ENCODE results near the gene SMG7. TPM values are rescaled to one million over a fixed set of nuclear protein-coding genes. Genes with fewer than 3 reads are reported as not detected.

SMG7 gene
- total and polyA plus RNA-seq, 2 donors: 23.6 to 47.5 TPM

DNA sequence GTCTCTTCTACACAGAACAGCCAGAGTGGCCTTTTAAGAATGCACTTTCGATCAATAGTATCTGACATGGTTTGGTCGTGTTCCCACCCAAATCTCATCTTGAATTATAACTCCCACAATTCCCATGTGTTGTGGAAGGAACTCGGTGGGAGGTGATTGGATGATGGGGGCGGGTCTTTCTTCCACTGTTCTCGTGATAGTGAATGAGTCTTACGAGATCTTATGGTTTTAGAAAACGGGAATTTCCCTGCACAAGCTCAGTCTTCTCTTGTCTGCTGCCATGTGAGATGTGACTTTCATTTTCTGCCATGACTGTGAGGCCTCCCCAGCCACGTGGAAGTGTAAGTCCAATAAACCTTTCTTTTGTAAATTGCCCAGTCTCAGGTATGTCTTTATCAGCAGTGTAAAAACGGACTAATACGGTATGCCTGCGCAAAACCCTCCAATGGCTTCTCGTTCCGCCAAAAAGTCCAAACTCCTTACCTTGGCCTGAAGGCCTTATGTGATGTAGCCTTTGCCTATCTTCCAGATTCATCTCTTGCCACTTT lies 23.0 kb upstream of the SMG7 start:
- Histone ChIP-seq H3K36me3 (ENCODE audit: insufficient read depth) (no peaks in the 10 kb centered on the region), H3K4me3 (ENCODE audit: low read depth, low read length) (no peak overlapping the region), H3K4me1 (ENCODE audit: insufficient read depth) (no peaks in the 10 kb centered on the region), H3K27ac (ENCODE audit: low read depth) (no peak overlapping the region)
- DNase-seq (ENCODE audit: extremely low spot score): no peak
- 88% methylated on average over 13 of the region's 13 CpGs for WGBS

DNA sequence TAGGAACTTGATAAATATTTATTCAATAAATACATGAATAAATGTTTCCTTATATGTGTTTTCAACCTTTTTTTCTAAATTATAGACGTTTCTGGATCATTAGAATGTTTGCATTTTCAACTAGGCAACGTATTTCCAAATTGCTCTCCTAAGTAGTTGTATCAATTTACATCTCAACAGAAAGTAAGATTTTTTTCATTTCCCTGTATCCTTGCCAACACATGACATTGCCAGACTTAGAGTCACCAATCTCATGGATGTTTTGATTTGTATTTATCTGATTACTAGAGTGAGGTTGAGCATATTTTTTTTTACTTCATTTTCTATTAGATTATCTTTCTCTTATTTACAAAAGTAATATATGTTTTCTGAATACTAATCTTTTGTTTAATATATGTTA lies 22.2 kb upstream of the SMG7 start:
- no peak overlapping the region for H3K4me3 ChIP-seq (ENCODE audit: low read depth, low read length)
- no peak overlapping the region for H3K27ac ChIP-seq (ENCODE audit: low read depth)
- H3K4me1 ChIP-seq (ENCODE audit: insufficient read depth): no peaks in the 10 kb centered on the region
- WGBS: 23% methylated on average over 2 of the region's 2 CpGs
- no peak for DNase-seq (ENCODE audit: extremely low spot score)
- no peaks in the 10 kb centered on the region for H3K36me3 ChIP-seq (ENCODE audit: insufficient read depth)

DNA sequence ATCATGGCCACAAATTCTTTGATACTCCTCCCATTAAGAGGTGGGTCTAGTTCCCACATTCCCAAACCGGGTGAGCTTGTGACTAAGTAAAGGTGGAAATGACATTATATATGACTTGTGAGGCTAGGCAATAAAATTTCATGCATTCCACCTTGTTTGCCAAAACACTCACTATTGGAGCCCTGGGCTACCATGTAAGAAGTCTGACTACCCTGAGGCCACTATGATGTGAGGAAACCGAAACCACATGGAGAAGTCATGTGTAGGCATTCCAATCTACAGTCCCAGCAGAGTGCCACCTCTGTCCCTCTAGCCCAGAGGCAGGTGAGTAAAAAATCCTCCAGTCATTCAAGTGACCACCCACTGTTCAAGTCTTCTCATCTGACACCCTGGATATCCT lies 17.9 kb upstream of the SMG7 start:
- 73% methylated on average over 2 of the region's 2 CpGs for WGBS

DNA sequence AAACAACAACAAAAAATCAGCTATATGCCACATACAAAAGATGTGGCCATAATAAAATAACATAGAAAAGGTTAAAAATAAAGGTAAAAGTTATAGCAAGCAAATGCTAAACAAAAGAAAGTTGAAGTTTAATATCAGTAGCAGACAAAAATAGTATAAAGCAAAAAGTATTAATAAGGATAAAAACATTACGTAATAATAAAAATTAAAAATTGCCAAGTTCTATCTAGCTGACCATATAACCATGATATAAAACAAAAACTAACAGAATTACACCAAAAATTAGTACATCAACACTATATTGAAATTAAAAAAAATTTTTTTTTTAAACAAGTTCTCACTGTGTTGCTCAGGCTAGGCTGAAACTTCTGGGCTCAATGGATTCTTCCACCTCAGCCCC lies 15.5 kb upstream of the SMG7 start:
- DNase-seq (ENCODE audit: extremely low spot score): no peak
- Histone ChIP-seq H3K4me3 (ENCODE audit: low read depth, low read length) (no peak overlapping the region), H3K36me3 (ENCODE audit: insufficient read depth) (no peaks in the 10 kb centered on the region), H3K27ac (ENCODE audit: low read depth) (no peak overlapping the region), H3K4me1 (ENCODE audit: insufficient read depth) (no peaks in the 10 kb centered on the region)
- WGBS: 97% methylated on average over 1 of the region's 1 CpG

More for the DNA sequence above, 17.9 kb upstream of the SMG7 start:
- no peak overlapping the region for H3K4me3 ChIP-seq (ENCODE audit: low read depth, low read length)
- no peak for DNase-seq (ENCODE audit: extremely low spot score)
- H3K4me1 ChIP-seq (ENCODE audit: insufficient read depth): no peaks in the 10 kb centered on the region
- no peak overlapping the region for H3K27ac ChIP-seq (ENCODE audit: low read depth)
- no peaks in the 10 kb centered on the region for H3K36me3 ChIP-seq (ENCODE audit: insufficient read depth)

DNA sequence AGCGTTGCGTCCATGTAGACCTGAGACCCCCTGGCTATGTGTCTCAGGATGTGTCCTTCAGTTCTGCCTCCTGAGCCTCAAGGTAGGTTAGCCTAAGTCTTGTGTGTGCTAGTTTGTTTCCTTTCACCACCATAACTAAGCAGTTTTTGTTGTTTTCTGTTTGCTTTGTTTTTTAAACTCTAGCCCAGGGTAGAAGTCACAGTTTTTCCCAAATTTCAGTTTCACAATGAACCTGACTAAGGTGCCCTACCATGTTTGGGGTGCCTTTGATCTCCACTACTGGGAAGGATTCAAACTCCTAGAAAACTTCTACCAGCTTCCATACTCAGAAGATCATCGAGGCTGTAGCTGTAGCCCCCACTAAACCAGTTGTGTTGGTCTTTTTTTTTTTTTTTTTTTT lies 14.8 kb upstream of the SMG7 start:
- Histone ChIP-seq H3K36me3 (ENCODE audit: insufficient read depth) (no peaks in the 10 kb centered on the region), H3K4me1 (ENCODE audit: insufficient read depth) (no peaks in the 10 kb centered on the region), H3K4me3 (ENCODE audit: low read depth, low read length) (no peak overlapping the region), H3K27ac (ENCODE audit: low read depth) (no peak overlapping the region)
- DNase-seq (ENCODE audit: extremely low spot score): no peak
- 88% methylated on average over 3 of the region's 3 CpGs for WGBS

DNA sequence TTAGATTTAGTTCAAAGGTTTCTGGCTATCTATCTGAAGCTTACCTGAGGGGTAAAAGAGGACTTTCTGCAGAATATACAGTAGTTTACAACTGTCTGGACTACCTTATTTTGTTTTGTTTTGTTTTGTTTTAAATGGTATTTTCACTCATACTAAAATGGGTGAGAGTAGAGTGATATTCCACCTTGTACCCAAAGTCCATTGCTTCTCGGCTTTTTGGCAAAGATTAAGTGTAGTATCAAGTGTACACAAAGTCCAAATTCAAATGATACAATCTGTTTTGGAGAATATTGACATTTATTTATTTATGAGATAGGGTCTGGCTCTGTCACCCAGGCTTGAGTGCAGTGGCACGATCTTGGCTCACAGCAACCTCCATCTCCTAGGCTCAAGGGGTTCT lies 11.7 kb upstream of the SMG7 start:
- Histone ChIP-seq H3K36me3 (ENCODE audit: insufficient read depth) (no peaks in the 10 kb centered on the region), H3K4me3 (ENCODE audit: low read depth, low read length) (no peak overlapping the region), H3K4me1 (ENCODE audit: insufficient read depth) (no peaks in the 10 kb centered on the region), H3K27ac (ENCODE audit: low read depth) (no peak overlapping the region)
- DNase-seq (ENCODE audit: extremely low spot score): no peak
- WGBS: 85% methylated on average over 2 of the region's 2 CpGs

DNA sequence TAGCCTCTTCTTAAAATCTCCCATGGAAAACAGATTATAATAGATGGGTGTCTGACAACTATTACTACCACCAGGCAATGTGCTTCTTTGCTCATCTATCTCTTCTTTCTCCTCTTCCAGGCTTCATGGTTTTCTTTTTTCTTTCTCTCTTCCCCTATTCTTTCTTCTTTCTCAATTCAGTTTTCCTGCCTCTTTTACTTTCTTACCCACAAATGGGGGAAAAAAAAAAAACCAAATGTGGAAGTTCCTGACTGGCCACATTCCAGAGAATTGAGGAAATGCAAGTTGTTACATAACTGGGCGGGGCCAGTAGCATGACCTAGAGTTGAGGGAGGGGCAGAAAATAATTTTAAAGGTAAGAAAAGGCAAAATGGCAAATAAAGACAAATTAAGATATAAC lies 10.9 kb upstream of the SMG7 start:
- 71% methylated on average over 1 of the region's 1 CpG for WGBS
- DNase-seq (ENCODE audit: extremely low spot score): peak; percentile 8
- H3K4me1 ChIP-seq (ENCODE audit: insufficient read depth): no peaks in the 10 kb centered on the region
- no peak overlapping the region for H3K27ac ChIP-seq (ENCODE audit: low read depth)
- H3K4me3 ChIP-seq (ENCODE audit: low read depth, low read length): no peak overlapping the region
- no peaks in the 10 kb centered on the region for H3K36me3 ChIP-seq (ENCODE audit: insufficient read depth)

DNA sequence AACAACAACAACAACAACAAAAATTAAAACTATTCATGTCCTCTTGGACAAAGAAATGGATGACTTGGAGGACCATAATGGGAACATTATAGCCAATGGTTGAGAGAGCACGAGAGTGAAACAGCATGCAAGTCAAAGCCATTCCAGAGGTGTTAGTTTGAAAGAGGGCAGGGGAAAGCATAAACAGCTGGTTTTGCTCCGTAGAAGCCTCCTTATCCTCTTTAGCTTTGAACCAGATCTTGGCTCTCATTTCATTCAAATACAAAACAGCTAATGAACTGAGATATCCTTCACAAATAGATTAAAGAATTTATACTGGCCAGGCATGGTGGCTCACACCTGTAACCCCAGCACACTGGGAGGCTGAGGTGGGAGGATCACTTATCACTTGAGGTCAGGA lies 8.7 kb upstream of the SMG7 start:
- DNase-seq (ENCODE audit: extremely low spot score): no peak
- no peaks in the 10 kb centered on the region for H3K4me1 ChIP-seq (ENCODE audit: insufficient read depth)
- no peak overlapping the region for H3K27ac ChIP-seq (ENCODE audit: low read depth)
- no peak overlapping the region for H3K4me3 ChIP-seq (ENCODE audit: low read depth, low read length)
- WGBS: 49% methylated on average over 2 of the region's 2 CpGs
- no peaks in the 10 kb centered on the region for H3K36me3 ChIP-seq (ENCODE audit: insufficient read depth)

DNA sequence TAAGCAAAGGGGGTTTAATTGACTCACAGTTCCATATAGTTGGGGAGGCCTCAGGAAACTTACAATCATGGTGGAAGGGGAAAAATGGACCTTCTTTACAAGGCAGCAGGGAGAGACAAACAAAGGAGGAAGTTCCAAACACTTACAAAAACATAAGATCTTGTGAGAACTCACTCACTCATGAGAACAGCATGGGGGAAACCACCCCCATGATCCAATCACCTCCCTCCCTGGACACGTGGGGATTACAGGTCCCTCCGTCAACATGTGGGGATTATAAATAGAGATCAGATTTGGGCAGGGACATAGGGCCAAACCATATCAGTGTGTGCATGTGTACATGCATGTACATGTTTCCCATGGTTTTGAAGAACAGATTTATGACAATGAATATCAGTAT lies 5.5 kb upstream of the SMG7 start:
- Histone ChIP-seq H3K4me1 (ENCODE audit: insufficient read depth) (no peaks in the 10 kb centered on the region), H3K27ac (ENCODE audit: low read depth) (no peak overlapping the region), H3K36me3 (ENCODE audit: insufficient read depth) (no peaks in the 10 kb centered on the region), H3K4me3 (ENCODE audit: low read depth, low read length) (no peak overlapping the region)
- WGBS: 46% methylated on average over 2 of the region's 2 CpGs
- DNase-seq (ENCODE audit: extremely low spot score): no peak

DNA sequence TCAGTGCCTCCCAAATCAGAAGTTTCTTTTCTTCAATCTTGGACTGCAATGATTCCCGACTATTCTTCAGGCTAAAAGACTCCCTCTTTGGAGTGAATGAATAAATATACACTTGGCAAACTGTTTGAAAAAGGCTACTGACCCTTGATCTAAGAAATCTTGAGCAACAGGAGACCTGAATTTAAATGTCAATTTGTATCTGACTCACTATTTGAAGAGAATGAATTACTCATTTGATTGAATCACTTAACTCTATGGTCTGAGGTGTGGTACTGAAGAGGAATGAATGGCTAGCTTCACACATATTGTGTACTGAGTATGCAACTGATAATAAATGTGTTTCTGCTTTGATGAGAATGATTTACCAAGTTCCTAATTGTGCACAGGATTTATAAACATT lies 4.6 kb upstream of the SMG7 start:
- no peak for DNase-seq (ENCODE audit: extremely low spot score)
- no peak overlapping the region for H3K27ac ChIP-seq (ENCODE audit: low read depth)
- no peaks in the 10 kb centered on the region for H3K36me3 ChIP-seq (ENCODE audit: insufficient read depth)
- 57% methylated on average over 1 of the region's 1 CpG for WGBS
- no peaks in the 10 kb centered on the region for H3K4me1 ChIP-seq (ENCODE audit: insufficient read depth)
- no peak overlapping the region for H3K4me3 ChIP-seq (ENCODE audit: low read depth, low read length)

DNA sequence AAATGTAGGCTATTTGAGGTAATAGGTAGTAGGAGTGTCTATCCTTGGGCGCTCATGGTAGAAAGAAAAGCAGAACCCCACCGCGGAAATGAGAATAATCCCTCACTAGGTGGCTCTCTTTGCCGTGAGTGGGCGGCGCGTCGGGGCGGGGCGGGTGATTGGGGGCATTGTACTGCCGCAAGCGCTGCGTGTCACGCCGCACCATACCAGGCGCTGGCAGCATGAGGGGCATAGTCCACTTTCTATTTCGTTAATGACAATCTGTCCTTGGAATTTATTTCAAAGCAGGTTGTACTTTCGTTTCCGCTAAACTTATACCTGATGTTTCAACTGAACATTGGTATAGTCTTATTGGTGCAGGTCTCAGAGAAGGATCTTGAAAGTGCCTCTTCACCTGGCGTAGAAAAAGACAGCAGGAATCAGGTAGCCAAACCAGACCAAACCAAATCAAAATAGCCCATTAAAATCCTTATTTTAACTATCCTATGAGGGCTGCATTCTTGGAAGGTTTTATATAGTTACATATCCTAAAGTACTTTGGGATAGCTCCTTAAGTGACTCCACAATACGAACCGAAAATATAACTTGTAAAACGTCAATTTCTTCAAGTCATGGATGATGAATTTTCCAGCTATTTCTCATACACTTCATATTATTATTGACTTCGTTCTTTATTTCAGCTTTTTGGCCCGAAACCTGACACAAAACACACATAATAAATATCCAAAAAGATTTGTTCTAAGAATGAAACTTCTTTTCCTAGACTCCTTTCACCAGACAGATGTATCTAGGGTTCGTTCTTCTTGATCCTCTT lies 1.9 kb upstream of the SMG7 start:
- peaks cover 1% of the 10 kb centered on the region for H3K4me1 ChIP-seq (ENCODE audit: insufficient read depth)
- WGBS: under 1% methylated on average over 26 of the region's 26 CpGs
- DNase-seq (ENCODE audit: extremely low spot score): peak; percentile 47
- peak overlapping the region; percentile 79 for H3K4me3 ChIP-seq (ENCODE audit: low read depth, low read length)
- H3K27ac ChIP-seq (ENCODE audit: low read depth): peak overlapping the region; percentile 97
- H3K36me3 ChIP-seq (ENCODE audit: insufficient read depth): no peaks in the 10 kb centered on the region

DNA sequence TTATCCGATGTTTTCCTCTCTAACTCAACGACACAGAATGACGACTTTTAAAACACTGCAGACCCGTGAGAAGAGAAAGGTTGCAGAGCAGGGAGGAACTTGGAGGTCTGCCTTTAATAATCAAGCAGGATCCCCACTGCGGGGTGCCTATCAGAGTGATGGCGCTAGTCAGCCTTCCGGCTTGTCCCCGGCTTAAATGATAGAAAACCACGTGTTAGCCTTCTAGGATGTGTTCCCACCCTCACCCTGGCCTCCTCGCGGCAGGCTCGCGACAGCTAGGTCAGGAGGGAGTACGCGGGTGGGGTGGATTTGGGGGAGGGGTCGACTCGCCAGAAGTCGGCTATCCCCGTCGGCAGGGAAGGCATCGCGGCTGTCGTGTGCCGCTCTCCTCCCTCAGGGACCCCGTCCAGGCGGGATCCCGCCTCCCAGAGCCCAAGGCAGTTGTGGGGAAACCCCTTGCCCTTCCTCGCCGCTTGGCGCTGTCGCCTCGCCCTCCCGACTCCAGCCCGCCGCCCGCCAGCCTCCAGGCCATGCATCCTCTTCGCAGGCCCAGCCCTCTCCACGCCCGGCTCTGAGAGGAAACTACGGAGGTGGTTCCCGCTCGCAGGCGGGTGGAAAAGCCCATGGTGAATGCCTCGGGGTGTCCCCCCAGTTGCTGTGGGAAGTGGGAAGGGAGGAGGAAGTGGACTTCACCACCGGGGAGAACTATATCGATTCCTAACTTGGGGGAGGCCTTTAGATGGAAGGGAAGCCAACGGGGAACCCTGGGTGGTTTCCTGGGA lies 1.1 kb upstream of the SMG7 start:
- DNase-seq (ENCODE audit: extremely low spot score): peak; percentile 58
- WGBS: under 1% methylated on average over 47 of the region's 47 CpGs
- Histone ChIP-seq H3K36me3 (ENCODE audit: insufficient read depth) (no peaks in the 10 kb centered on the region), H3K27ac (ENCODE audit: low read depth) (peak overlapping the region; percentile 97), H3K4me1 (ENCODE audit: insufficient read depth) (peaks cover 1% of the 10 kb centered on the region), H3K4me3 (ENCODE audit: low read depth, low read length) (peak overlapping the region; percentile 79)

DNA sequence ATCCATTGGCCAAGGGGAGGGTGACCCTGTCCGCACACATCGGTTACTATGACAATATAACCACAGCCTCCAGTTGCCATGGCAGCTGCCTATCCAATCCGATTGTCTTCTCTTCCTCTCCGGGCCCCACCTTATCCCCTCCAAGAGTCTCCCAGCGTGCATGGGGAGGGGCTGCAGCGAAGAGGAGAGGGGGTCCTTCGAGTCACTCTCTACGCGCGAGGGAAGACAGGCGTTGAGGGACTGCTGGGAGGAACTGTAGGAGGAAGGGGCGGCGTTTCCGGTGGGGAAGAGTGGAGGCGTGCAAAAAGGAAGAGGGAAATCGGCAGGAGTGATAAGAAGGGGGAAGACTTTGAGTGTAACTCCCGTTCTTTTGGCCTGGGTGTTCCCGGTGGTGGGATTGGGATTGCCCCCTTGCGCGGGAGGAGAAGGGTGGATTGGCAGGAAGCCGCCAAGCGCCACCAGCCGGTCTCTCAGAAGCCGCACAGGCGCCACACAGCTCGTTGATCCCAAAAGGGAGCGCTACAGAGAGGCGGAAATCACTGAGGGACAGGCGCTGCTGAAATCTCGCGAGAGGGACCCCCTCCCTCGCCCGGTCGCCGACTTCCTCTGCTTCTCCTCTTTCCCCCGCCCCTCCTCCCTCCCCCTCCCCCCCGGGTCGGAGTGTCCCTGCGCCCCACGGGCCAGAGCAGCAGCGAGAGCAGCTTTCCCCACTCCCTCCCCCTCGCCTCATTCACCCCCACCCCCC lies 384 bp upstream of the SMG7 start:
- WGBS: under 1% methylated on average over 42 of the region's 42 CpGs
- DNase-seq (ENCODE audit: extremely low spot score): peak; percentile 98

More for the DNA sequence above, 384 bp upstream of the SMG7 start:
- peaks cover 1% of the 10 kb centered on the region for H3K4me1 ChIP-seq (ENCODE audit: insufficient read depth)
- peak overlapping the region; percentile 79 for H3K4me3 ChIP-seq (ENCODE audit: low read depth, low read length)
- H3K27ac ChIP-seq (ENCODE audit: low read depth): peak overlapping the region; percentile 97
- H3K36me3 ChIP-seq (ENCODE audit: insufficient read depth): no peaks in the 10 kb centered on the region
